A673 (cell line): ENCODE measurements around the gene EPS15. TPM values are rescaled to one million over a fixed set of nuclear protein-coding genes. Genes with fewer than 3 reads are reported as not detected.
"Not testable (repeated sequence)": the region's sequence is repeated elsewhere in the genome, so short reads cannot be mapped to it uniquely, and the experiment has no call there.

ENCODE experiments used
- BruUV-seq: library from RNA; stranded (reverse); fragments of 400-500 nt; replicated peaks from 2 replicates; lab custom pipeline; 2021; lab: Mats Ljungman, UMichigan
- CTCF ChIA-PET: fragments of 300-600 bp; sonication (Branson Sonifier 250); formaldehyde crosslinking; loops from one replicate; lab custom pipeline; 2022; ENCODE audit warnings: antibody characterized with exemption; lab: Charles Lee
- POLR2A ChIA-PET: fragments of 300-600 bp; sonication (Branson Sonifier 250); formaldehyde crosslinking; loops from one replicate; lab custom pipeline; 2022; ENCODE audit warnings: antibody characterized with exemption; ENCODE audit not compliant: low non-redundant PET; lab: Charles Lee
- DNase-seq: peaks from one replicate; pipeline ENCODE4 v3.0.0-alpha.2; 2015; ENCODE audit warnings: low spot score
- H3K27ac ChIP-seq: fragments of 200-600 bp; sonication (generic); 2 replicates; pipeline ENCODE4 v1.5.1; 2016; ENCODE audit warnings: mixed run types, low read depth, mild to moderate bottlenecking, mixed read lengths, antibody characterized with exemption, low read length; ENCODE audit not compliant: poor library complexity, severe bottlenecking
- H3K27me3 ChIP-seq: fragments of 200-600 bp; sonication (generic); replicated peaks from 2 replicates; pipeline ENCODE4 v1.6.1; 2017; ENCODE audit warnings: mixed run types, low read depth, mild to moderate bottlenecking, mixed read lengths, antibody characterized with exemption, low read length; ENCODE audit not compliant: insufficient read depth, poor library complexity
- H3K36me3 ChIP-seq: fragments of 200-600 bp; sonication (generic); 2 replicates; pipeline ENCODE4 v1.6.1; 2016; ENCODE audit warnings: mixed run types, mild to moderate bottlenecking, mixed read lengths, antibody characterized with exemption, low read length; ENCODE audit not compliant: insufficient read depth, poor library complexity, severe bottlenecking
- H3K4me1 ChIP-seq: fragments of 200-600 bp; sonication (generic); 2 replicates; pipeline ENCODE4 v1.6.1; 2017; ENCODE audit warnings: mixed run types, mild to moderate bottlenecking, mixed read lengths, antibody characterized with exemption, low read length; ENCODE audit not compliant: insufficient read depth, poor library complexity, severe bottlenecking
- H3K4me3 ChIP-seq: fragments of 200-600 bp; sonication (generic); 2 replicates; pipeline ENCODE4 v1.5.1; 2016; ENCODE audit warnings: low read depth, mixed run types, mild to moderate bottlenecking, mixed read lengths, low read length; ENCODE audit not compliant: poor library complexity, severe bottlenecking
- H3K9me3 ChIP-seq: fragments of 200-600 bp; sonication (generic); 2 replicates; pipeline ENCODE4 v1.6.1; 2016; ENCODE audit warnings: mixed run types, low read depth, mild to moderate bottlenecking, mixed read lengths, antibody characterized with exemption, low read length; ENCODE audit not compliant: poor library complexity, severe bottlenecking
- EZH2 ChIP-seq: fragments of 200-600 bp; sonication (generic); IDR thresholded peaks from 2 replicates; pipeline ENCODE4 v1.6.1; 2017; ENCODE audit warnings: borderline replicate concordance, low read depth, mild to moderate bottlenecking, mixed read lengths, antibody characterized with exemption, low read length; ENCODE audit not compliant: poor library complexity, severe bottlenecking
- intact Hi-C: fragments of 100-400 bp; cut with micrococcal nuclease; formaldehyde crosslinking; loops from one replicate; pipeline ENCODE4 v1.10.0; 2022; ENCODE audit not compliant: unreplicated experiment
- total RNA-seq: library from RNA; stranded (reverse); gene quantifications from 2 replicates; pipeline ENCODE4 v1.2.3, GENCODE V29; 2021
- TF ChIP-seq, protein P1 (sequence below): fragments of 300-800, 200-600 bp; sonication (generic); conservative IDR thresholded peaks from 2 replicates; pipeline ENCODE4 v1.5.1; 2017; ENCODE audit warnings: low read depth, mild to moderate bottlenecking, antibody characterized with exemption, low read length, moderate library complexity, mixed read lengths

The EPS15 gene
- total RNA-seq, 1 experiment from 2014 or later: 50.6 TPM

DNA sequence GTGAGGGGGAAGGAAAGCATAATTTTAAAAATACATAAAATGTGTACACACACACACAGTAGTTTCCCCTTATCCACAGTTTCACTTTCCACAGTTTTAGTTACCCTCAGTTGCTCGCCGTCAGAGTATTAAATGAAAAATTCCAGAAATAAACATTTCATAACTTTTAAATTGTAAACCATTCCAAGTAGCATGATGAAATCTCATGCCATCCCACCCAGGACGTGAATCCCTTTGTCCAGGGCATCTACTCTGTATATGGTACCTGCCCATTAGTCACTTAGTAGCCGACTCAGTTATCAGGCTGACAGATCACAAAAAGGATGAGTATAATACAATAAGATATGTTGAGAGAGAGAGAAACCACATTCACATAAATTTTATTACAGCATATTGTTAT is 36.2 kb downstream of the EPS15 start:
- Histone ChIP-seq H3K36me3 (peaks cover 11% of the 10 kb centered on the region), H3K4me3 (no peak overlapping the region), H3K27ac (no peak overlapping the region), H3K9me3 (no peaks in the 10 kb centered on the region), H3K4me1 (peaks cover 5% of the 10 kb centered on the region), H3K27me3 (no peaks in the 10 kb centered on the region)
- no peak for TF ChIP-seq EZH2
- TF ChIP-seq, protein P1, sequence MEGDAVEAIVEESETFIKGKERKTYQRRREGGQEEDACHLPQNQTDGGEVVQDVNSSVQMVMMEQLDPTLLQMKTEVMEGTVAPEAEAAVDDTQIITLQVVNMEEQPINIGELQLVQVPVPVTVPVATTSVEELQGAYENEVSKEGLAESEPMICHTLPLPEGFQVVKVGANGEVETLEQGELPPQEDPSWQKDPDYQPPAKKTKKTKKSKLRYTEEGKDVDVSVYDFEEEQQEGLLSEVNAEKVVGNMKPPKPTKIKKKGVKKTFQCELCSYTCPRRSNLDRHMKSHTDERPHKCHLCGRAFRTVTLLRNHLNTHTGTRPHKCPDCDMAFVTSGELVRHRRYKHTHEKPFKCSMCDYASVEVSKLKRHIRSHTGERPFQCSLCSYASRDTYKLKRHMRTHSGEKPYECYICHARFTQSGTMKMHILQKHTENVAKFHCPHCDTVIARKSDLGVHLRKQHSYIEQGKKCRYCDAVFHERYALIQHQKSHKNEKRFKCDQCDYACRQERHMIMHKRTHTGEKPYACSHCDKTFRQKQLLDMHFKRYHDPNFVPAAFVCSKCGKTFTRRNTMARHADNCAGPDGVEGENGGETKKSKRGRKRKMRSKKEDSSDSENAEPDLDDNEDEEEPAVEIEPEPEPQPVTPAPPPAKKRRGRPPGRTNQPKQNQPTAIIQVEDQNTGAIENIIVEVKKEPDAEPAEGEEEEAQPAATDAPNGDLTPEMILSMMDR: no peak
- ChIA-PET CTCF (no interaction called here), POLR2A (no interaction called here)
- intact Hi-C loops: no loop called here
- no TSS peak for BruUV-seq
- DNase-seq: no peak

DNA sequence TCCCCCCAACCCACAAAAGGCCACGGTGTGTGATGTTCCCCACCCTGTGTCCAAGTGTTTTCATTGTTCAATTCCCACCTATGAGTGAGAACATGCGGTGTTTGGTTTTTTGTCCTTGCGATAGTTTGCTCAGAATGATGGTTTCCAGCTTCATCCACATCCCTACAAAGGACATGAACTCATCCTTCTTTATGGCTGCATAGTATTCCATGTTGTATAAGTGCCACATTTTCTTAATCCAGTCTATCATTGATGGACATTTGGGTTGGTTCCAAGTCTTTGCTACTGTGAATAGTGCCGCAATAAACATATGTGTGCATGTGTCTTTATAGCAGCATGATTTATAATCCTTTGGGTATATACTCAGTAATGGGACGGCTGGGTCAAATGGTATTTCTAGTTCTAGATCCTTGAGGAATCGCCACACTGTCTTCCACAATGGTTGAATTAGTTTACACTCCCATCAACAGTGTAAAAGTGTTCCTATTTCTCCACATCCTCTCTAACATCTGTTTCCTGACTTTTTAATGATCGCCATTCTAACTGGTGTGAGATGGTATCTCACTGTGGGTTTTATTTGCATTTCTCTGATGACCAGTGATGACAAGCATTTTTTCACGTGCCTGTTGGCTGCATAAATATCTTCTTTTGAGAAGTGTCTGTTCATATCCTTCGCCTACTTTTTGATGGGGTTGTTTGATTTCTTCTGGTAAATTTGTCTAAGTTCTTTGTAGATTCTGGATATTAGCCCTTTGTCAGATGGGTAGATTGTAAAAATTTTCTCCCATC is 44.0 kb downstream of the EPS15 start:
- BruUV-seq, H3K4me3 ChIP-seq, CTCF ChIA-PET, H3K27me3 ChIP-seq, DNase-seq, H3K27ac ChIP-seq, intact Hi-C loops, H3K9me3 ChIP-seq, POLR2A ChIA-PET: not testable (repeated sequence)
- H3K4me1 ChIP-seq: peaks cover 19% of the 10 kb centered on the region
- H3K36me3 ChIP-seq: peaks cover 16% of the 10 kb centered on the region

DNA sequence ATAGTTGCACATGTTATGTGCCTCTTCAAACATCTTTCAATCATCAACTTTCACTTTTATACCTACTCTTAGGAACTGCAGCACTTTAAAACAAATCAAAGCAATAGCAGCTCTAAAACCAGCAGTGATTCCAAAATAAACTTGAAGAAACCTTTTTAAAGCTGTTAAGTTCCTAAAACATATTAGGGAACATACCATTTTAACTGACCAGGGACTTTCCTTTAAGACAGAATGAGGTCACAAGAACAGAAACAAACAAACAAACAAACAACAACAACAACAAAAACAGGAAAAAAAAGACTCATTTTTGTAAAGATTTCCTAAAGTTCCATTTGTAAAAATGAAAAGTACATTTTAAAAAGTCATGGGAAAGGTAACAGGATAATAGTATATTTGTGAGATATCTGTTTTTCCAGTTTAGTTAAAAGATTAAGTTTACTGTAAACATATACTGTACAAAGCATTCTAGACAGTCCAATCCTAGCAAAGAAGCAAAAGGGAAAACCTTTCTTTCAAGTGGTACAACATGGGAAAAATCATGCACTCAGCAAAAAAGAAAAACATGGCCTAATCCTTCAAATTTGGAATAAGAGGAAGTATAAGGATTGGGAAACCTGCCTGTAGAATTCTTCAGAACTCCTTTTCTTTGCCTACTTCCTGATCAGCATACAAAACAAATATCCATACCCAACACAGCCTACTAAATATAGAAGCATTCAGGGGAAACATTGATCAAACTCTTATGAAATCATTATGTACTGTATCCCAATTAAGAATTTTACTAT is 45.5 kb downstream of the EPS15 start:
- ChIA-PET CTCF (no interaction called here), POLR2A (interaction anchor here (0.6 kb wide), 1 partner anchor 10 kb away, joined by 8 read pairs; no protein-coding TSS in a partner anchor)
- H3K36me3 ChIP-seq: peaks cover 6% of the 10 kb centered on the region
- H3K9me3 ChIP-seq: no peaks in the 10 kb centered on the region
- no peak overlapping the region for H3K27ac ChIP-seq
- no peak overlapping the region for H3K4me3 ChIP-seq
- BruUV-seq: no TSS peak
- no peak for DNase-seq
- peaks cover 24% of the 10 kb centered on the region for H3K4me1 ChIP-seq
- intact Hi-C loops: no loop called here
- no peaks in the 10 kb centered on the region for H3K27me3 ChIP-seq
- TF ChIP-seq EZH2: no peak
- TF ChIP-seq, protein P1: no peak
